Uterus (tissue), 4 donors: ENCODE data around the gene ADCY4. TPM values are rescaled to one million over a fixed set of nuclear protein-coding genes. Genes with fewer than 3 reads are reported as not detected.

ENCODE experiments used
- DNase-seq, 2 donors: peaks; one replicate each; pipeline ENCODE4 v3.0.0-alpha.2; 2019 to 2020
- H3K27ac ChIP-seq, 2 donors: fragments of 200-600 bp; sonication (generic); 1 replicate in 1 of 2; 2 replicates in 1 of 2; pipeline ENCODE4 v1.5.1; 2016 to 2018
- H3K27me3 ChIP-seq, 2 donors: fragments of 200-600 bp; sonication (generic); one replicate each; pipeline ENCODE4 v1.5.1; 2018 to 2019; ENCODE audit warnings: control low read depth in 1 of 2
- H3K36me3 ChIP-seq, 2 donors: fragments of 200-600 bp; sonication (generic); one replicate each; pipeline ENCODE4 v1.5.1; 2019; ENCODE audit warnings: control low read depth in 1 of 2
- H3K4me1 ChIP-seq, 2 donors: fragments of 200-600 bp; sonication (generic); one replicate each; pipeline ENCODE4 v1.5.1; 2018 to 2019; ENCODE audit warnings: control low read depth in 1 of 2
- H3K4me3 ChIP-seq, 2 donors: fragments of 200-600 bp; sonication (generic); 1 replicate in 1 of 2; 2 replicates in 1 of 2; pipeline ENCODE4 v1.5.1; 2018 to 2019; ENCODE audit warnings: mild to moderate bottlenecking in 1 of 2
- H3K9me3 ChIP-seq, 2 donors: fragments of 200-600 bp; sonication (generic); one replicate each; pipeline ENCODE4 v1.5.1; 2019; ENCODE audit warnings: control low read depth in 1 of 2
- POLR2A ChIP-seq, 2 donors: fragments of 450-650 bp; IDR thresholded peaks; one replicate each; pipeline ENCODE4 v1.6.1; 2016; ENCODE audit warnings: antibody characterized with exemption in 2 of 2, mild to moderate bottlenecking in 1 of 2, moderate library complexity in 1 of 2
- intact Hi-C: fragments of 100-400 bp; cut with DNase I; formaldehyde crosslinking; loops from one replicate; pipeline ENCODE4 v1.15.1; 2023; ENCODE audit warnings: low total_unique reads
- total RNA-seq, 4 donors: library from RNA; depleted of rRNA in 3 of 4; stranded (reverse); fragments of >200 nt in 3 of 4; gene quantifications; one replicate each; pipeline versions ENCODE4 v1.1.0 to v1.2.4, GENCODE V29; 2014 to 2023
- TF ChIP-seq, protein P1 (sequence below), 4 experiments: fragments of 200-600 bp in 2 of 4; fragments of 450-650 bp in 2 of 4; sonication (generic) in 2 of 4; IDR thresholded peaks; one replicate each; pipeline ENCODE4 v1.5.1; 2016 to 2019; ENCODE audit warnings: antibody characterized with exemption in 4 of 4, mild to moderate bottlenecking in 2 of 4, moderate library complexity in 1 of 4
- donor health status: DM: yes; HTN: yes; CAD: no.

ADCY4 gene
- total RNA-seq, 4 donors from 2014 or later, result 22.8 to 138 (median 86.1) TPM

DNA sequence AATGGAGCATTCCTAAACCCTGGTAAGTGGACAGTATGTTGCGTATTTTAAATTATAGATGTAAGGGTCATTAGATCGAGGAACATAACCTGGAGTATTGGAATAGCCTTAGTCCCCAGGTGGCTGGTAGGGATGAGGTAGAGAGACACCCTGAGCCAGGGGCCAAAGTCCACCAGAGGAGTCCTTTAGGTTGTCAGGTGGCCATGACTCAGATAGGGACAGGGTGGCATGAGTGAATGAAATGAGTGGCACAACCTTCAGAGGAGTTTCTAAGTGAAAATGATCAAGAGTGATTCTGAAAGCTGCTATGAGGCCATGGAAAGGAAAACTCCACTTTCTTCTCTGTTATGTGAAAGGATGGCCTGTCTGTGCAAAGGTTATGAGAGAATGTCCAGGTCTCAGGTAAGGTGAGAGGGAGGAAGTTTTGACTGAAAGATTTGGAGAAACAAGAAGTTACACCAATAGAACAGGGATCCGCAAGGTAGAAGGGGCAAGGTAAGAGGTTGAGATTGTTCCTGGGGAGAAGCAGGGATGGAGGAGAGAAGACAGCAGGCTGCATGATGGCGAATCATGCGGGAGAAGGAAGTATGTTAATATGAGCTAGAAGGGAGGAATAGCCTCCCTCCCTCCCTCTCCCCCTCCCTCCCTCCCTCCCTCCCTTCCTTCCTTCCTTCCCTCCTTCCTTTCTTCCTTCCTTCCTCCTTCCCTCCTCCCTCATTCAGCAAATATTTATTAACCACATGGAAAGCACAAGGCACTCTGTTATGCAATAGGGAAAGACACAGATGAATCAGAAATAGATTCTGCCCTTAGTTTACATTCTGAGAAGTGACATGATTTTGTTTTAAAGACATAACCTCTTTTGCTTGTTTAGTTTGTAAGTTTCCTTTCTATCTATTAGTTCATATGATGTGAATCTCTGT, 18.9 kb upstream of the ADCY4 start:
- no peaks in the 10 kb centered on the region for H3K4me1 ChIP-seq
- H3K4me3 ChIP-seq, result no peak overlapping the region
- DNase-seq, result no peak
- no peaks in the 10 kb centered on the region for H3K27me3 ChIP-seq
- no peak overlapping the region for H3K27ac ChIP-seq
- no peaks in the 10 kb centered on the region for H3K36me3 ChIP-seq
- H3K9me3 ChIP-seq, result no peaks in the 10 kb centered on the region
- TF ChIP-seq, protein P1, sequence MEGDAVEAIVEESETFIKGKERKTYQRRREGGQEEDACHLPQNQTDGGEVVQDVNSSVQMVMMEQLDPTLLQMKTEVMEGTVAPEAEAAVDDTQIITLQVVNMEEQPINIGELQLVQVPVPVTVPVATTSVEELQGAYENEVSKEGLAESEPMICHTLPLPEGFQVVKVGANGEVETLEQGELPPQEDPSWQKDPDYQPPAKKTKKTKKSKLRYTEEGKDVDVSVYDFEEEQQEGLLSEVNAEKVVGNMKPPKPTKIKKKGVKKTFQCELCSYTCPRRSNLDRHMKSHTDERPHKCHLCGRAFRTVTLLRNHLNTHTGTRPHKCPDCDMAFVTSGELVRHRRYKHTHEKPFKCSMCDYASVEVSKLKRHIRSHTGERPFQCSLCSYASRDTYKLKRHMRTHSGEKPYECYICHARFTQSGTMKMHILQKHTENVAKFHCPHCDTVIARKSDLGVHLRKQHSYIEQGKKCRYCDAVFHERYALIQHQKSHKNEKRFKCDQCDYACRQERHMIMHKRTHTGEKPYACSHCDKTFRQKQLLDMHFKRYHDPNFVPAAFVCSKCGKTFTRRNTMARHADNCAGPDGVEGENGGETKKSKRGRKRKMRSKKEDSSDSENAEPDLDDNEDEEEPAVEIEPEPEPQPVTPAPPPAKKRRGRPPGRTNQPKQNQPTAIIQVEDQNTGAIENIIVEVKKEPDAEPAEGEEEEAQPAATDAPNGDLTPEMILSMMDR (IDR thresholded peaks at IDR 0.05), result no peak
- intact Hi-C loops, result no loop called here

DNA sequence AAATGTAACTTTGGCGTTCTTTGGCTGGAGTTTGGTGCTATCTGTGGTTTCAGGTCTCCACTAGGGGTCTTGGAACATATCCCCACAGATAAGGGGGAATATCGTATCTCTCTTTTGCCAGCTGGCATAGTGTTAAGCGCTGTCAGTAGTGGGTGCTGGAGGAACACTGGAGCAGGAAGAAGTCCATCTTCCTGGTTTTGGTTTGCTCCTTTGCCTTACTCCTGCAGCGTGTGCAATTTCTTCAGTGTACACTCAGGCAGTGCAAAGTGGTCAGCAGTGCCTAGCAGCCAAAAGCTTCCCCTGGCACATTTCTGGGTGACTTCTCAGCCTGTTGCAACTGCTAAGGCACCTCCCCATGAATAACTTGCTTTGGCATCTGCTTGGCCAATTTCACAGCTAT, 16.6 kb upstream of the ADCY4 start:
- Histone ChIP-seq H3K4me1 (no peaks in the 10 kb centered on the region), H3K27me3 (no peaks in the 10 kb centered on the region), H3K4me3 (no peak overlapping the region), H3K9me3 (no peaks in the 10 kb centered on the region), H3K36me3 (no peaks in the 10 kb centered on the region), H3K27ac (no peak overlapping the region)
- TF ChIP-seq, protein P1 (IDR thresholded peaks at IDR 0.05), result no peak
- TF ChIP-seq POLR2A (IDR thresholded peaks at IDR 0.05), result no peak
- DNase-seq, result no peak
- intact Hi-C loops, result no loop called here

DNA sequence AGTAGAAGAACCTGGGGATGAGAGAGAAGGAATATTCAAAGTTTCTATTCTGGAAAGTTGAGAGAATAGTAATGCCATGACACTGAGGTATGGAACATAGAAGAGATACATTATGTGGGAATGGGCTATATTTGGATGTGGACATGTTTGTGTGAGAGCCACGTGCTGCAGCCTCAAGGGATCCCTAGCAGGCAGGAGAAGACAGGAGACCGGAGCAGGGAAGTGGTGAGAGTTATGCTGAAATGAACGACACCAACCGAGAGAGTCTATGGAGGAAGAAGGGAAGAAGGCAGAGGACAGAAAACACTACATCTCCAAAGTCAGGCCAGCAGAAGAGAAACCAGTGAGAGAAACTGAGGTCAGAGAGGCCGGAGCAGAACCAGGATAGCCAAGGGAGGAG, 14.9 kb upstream of the ADCY4 start:
- Histone ChIP-seq H3K36me3 (no peaks in the 10 kb centered on the region), H3K27me3 (no peaks in the 10 kb centered on the region), H3K4me1 (no peaks in the 10 kb centered on the region), H3K4me3 (no peak overlapping the region), H3K9me3 (no peaks in the 10 kb centered on the region), H3K27ac (no peak overlapping the region)
- TF ChIP-seq, protein P1 (IDR thresholded peaks at IDR 0.05), result no peak
- TF ChIP-seq POLR2A (IDR thresholded peaks at IDR 0.05), result no peak
- intact Hi-C loops, result no loop called here
- no peak for DNase-seq

DNA sequence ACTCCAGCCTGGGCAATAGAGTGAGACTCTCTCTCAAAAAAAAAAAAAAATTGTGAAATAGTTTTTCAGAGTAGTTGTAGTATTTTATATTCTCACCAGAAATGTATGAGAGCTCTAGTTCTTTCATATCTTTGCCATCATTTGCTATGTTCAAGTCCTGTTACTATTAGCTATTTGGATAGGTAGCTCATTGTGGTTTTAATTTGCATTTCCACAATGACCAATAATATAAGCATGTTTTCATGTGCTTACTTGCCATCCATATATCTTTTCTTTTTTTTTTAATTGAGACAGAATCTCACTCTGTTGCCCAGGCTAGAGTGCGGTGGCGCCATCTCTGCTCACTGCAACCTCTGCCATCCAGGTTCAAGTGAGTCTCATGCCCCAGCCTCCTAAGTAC, 13.3 kb upstream of the ADCY4 start:
- DNase-seq, result no peak
- TF ChIP-seq, protein P1 (IDR thresholded peaks at IDR 0.05), result no peak
- intact Hi-C loops, result no loop called here
- no peaks in the 10 kb centered on the region for H3K36me3 ChIP-seq
- no peaks in the 10 kb centered on the region for H3K4me1 ChIP-seq
- H3K27ac ChIP-seq, result no peak overlapping the region
- H3K4me3 ChIP-seq, result no peak overlapping the region
- no peaks in the 10 kb centered on the region for H3K27me3 ChIP-seq
- no peaks in the 10 kb centered on the region for H3K9me3 ChIP-seq

DNA sequence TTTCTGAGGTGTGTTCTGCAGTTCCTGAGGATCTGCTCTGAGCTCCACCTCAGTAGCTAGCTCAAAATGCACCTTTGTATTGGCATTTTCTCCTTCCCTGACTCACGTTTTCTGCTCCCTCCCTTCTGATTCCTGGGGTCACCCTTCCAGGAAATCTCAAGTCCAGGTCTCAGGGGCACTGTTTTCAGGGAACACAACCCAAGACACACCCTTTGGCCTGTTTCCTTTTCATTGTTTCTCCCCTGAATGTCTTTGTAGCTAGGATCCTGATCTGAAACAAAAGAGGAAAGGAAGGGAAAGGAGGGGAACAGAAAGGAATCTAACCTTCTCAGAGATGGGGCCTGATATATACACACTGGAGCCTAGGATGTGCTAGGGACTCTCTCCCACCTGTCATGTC, 12.3 kb upstream of the ADCY4 start:
- intact Hi-C loops, result no loop called here
- H3K27ac ChIP-seq, result no peak overlapping the region
- H3K4me1 ChIP-seq, result no peaks in the 10 kb centered on the region
- TF ChIP-seq, protein P1 (IDR thresholded peaks at IDR 0.05), result no peak
- H3K4me3 ChIP-seq, result no peak overlapping the region
- H3K27me3 ChIP-seq, result no peaks in the 10 kb centered on the region
- no peak for DNase-seq
- no peaks in the 10 kb centered on the region for H3K36me3 ChIP-seq
- H3K9me3 ChIP-seq, result no peaks in the 10 kb centered on the region
